Activated CD4-positive, CD25-positive, alpha-beta regulatory T cell treated with anti-CD3 and anti-CD28 coated beads, Interleukin-2, amount 50 U/mL, for 72 hours (primary cell): ENCODE data around the gene GRK2.
"Not testable (repeated sequence)": the region's sequence is repeated elsewhere in the genome, so short reads cannot be mapped to it uniquely, and the experiment has no call there.

ENCODE experiments used
- DNase-seq: peaks from one replicate; pipeline ENCODE4 v3.0.0; 2021

Gene GRK2

DNA sequence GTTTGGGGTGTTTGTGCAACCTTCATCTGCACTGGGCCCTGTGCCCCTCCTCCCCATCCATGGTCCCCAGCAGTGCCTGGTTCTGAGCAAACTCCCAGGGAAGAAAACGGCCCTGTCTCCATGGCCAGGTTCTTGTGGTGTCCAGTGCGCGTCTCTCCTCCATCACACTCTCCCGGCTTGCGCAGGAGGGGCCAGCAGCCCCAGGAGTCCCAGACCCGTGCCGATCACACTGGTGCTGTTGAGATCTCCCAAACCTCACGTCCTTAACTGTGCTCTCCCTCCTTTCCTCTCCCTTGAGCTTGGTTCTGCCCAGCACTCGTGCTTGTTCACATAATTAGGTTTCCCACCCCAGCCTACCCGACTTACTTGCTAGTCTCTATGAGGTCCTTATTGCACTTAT lies 10.9 kb upstream of the GRK2 start:
- no peak for DNase-seq

DNA sequence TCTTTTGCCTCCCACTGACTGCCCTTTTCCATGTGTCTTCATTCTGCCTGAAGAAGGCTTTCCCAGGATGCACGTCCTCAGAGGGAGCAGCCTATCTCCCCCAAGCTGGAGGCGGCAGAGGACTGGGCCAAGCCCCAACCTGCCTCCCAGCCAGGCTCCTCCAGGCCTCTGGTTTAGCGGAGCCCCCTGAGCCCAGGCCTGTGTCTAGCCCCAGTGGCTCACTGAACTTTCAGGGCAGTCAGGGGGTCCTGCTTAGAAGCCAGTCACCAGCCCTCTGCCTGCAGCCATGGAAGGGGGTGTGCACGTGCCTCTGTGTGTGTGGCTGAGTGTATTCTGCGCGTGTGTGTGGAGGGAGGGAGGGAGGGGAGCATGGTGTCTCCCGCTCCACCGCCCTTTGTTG lies 10.4 kb upstream of the GRK2 start:
- no peak for DNase-seq

DNA sequence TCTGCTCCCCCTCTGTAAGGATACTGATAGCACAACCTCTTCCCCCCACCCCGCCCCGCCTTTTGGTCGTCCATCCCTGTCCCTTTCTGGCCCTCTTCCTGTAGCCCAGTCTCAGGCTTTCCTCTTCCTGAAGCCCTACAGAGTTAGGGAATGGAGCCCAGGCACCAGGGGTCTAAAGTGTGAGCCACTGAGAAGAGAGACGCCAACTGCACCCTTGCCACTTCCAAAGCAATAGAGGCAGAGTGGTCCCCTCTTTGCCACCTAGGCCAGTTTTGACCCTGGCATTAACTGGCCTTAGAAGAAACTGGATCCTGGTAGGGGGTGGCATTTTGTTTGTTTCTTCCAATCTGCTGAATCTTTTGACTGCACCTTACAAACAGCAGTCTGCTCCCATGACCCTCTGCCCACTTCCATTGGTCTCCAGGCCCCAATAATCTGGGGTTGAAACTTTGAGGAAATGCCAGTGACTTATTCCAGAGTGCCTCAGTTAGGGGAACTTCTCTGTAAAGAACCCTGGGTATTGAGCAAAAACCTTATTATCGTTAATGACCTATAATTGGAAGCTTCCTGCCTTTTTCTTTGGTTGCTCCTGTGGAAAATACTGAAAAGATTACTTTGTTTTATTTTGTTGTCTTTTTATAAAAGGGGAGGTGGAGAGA lies 9.7 kb upstream of the GRK2 start:
- no peak for DNase-seq

DNA sequence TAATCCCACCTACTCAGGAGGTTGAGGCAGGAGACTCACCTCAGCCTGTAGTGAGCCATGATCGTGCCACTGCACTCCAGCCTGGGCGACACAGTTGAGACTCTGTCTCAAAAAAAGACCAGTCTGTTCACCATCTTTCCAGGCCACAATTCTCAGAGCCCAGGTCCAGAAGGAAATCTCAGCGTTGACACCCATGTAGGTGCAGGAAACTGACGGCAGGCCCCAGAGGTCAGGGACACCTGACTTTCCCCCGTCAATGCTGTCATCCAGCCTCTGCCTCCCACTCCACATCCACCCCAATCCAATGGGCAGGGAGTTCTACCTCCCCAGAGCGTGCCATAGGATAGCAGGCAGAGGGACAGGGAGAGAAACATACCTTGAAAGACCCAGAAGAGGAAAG lies 5.9 kb upstream of the GRK2 start:
- DNase-seq: no peak

DNA sequence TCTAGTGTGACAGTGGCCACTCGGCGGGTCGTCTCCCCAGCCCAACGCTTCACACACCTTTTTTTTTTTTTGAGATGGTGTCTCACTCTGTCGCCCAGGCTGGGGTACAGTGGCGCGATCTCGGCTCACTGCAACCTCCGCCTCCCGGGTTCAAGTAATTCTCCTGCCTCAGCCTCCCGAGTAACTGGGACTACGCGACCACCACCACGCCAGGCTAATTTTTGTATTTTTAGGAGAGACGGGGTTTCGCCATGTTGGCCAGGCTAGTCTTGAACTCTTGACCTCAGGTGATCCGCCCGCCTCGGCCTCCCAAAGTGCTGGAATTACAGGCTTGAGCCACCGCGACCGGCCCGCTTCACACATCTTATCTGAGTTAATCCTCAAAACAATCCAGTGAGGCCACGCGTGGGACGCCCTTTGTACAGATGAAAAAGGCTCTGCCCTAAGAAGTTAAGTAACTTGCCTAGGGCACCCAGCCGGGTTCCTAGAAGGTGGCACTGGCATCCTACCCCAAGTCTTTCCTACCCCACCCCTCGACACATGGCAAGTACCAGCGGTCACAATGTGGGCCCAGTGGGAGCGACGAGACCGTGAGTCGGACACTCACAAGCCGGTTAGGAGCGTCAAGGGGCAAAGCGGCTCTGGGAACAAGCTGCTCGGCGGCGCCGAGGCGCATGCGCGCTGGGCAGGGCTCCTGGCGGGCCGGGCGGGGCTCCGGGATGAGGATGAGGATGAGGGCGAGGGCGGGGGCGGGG lies 5.2 kb upstream of the GRK2 start:
- DNase-seq: not testable (repeated sequence)

DNA sequence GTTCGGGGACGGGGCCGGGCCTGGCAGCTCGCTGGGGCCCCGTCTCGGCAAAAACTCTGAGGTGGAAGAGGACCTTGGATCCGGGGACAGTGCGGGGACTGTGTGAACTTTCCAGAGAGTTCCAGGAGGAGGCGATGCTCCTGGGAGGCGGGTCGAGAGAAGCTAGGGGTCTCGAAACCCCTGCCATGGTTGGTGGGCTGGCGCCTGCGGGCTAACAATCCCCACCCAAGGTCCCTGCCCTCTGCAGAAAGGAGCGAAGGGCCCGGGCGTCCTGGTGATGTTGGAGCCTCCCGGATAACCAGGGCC lies 4.7 kb upstream of the GRK2 start:
- DNase-seq: no peak

DNA sequence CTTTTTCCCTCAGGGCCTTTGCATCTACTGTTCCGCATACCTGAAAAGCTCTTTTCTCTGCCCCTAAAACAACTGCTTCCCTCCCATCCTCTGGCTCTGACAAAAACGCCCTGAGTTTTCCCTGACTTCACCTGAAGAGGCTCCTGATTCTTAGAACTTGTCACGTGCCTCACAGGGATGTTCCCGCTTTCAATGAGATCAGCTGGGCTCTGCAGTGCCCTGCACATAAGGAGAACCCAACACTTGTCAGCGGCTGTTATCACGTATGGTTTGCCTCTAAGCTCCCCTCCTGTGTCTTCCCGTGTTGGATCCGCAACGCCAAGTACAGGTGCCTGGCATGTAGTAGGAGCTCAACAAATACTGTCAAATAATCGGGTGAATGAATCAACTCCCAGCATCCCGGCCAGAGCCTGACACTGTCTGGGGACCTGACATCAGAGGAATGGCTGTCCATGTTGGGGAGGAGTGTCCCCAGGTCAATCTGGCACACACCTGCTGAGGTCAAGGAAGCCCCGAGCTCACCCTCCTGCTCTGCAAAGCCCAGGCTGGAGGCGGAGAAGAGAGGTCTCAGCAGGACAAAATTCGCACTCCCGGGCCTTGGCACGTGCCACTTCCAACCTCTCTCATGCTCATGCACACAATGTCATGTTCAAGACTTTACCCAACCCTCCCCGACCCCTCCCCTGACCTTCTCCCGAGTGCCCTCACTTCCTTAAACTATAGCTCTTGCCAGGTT lies 4.2 kb upstream of the GRK2 start:
- DNase-seq: no peak

DNA sequence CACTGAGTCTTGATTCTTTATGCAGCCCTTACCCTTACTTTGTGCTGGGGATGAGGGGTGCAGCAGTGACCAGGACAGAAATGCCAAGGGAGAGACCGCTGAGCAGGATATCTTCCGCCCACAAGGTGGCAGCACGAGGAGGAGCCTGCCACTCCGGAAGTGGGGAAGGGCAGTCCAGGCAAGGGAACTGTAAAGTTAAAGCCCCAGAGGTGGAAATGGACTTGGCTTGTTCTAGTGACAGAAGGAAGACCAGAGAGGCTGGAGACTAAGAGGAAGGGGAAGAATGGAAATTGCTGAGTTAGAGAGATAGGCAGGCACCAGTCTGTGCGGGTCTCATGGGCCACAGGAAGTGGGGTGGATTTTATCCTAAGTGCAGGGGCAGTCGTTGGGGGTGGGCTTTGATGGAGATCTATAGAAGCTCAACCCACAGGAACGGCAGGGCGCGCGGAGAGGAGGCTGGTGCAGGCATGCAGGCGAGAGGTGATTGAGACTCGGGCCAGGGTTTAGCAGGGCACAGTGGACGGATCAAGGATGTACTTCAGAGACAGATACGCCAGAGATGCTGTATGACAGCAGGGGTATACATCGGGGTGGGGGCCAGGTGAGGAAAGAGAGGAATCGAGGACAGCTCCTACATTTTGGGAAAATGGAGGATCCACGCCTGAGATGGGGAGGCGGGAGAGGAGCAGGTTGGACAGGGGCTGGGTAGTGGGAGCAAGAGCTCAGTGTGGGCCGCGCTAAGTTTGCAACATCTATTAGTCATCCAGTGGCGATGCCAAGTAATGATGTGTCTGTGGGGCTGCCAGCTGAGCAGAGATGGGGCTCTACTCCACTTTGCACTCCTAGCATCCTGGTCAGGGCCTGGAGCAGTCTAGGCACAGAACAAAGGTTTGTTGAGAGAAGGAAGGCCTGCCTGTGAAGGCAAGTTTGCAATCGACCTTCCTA lies 3.3 kb upstream of the GRK2 start:
- peak; percentile 79 for DNase-seq

DNA sequence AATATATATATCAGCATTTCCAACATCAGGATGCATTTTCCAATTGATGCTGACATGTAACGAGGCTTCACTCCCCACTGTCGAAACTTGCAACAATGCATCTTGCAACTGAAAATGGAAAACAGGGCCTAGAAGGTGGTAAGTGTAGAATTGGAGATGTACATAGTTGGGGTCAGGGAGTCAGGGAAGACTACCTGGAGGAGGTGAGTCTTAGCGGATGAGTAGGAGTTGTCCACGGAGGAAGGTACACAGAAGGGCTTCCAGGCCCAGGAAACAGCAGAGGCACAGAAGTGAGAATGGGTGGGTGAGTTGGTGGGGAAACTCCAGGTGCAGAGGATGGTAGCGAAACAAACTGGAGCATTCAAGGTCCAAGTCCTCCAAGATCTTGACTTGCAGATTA lies 2.0 kb upstream of the GRK2 start:
- DNase-seq: no peak

DNA sequence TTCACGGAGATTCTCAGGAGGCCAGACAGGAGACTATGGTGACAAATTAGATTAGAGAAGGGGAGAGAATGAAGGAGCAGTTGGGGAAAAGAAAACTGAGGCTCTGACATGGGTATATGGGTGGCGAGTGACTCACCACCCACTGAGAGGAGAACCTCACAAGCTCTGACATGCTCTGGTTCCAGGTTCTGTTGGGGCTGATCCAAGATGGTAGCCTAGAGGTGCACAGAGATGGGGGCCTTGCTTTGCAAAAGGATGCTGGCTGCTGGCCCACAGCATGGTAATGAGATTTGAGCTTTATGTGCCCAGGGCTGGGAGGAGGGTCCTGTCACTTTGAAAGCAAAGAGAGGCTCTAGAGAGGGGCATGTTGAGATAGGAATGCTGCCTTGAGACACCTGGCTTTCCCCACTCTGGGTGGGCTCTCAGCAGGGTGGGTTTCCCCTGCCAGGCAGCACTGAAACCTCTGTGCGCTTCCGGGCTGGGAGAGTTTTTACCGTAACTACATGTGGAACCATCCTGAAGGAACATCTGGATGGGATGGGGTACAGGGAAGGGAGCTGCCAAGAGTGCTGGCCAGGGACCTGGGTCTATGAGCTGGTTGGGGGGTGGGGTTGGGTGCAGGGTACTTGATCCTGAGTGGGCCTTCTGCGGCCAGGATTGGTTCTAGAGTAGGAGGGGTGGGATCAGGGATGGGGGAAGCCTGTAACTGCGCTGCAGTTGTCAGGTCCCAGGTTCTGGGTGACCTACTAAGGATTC lies 1.2 kb upstream of the GRK2 start:
- no peak for DNase-seq

DNA sequence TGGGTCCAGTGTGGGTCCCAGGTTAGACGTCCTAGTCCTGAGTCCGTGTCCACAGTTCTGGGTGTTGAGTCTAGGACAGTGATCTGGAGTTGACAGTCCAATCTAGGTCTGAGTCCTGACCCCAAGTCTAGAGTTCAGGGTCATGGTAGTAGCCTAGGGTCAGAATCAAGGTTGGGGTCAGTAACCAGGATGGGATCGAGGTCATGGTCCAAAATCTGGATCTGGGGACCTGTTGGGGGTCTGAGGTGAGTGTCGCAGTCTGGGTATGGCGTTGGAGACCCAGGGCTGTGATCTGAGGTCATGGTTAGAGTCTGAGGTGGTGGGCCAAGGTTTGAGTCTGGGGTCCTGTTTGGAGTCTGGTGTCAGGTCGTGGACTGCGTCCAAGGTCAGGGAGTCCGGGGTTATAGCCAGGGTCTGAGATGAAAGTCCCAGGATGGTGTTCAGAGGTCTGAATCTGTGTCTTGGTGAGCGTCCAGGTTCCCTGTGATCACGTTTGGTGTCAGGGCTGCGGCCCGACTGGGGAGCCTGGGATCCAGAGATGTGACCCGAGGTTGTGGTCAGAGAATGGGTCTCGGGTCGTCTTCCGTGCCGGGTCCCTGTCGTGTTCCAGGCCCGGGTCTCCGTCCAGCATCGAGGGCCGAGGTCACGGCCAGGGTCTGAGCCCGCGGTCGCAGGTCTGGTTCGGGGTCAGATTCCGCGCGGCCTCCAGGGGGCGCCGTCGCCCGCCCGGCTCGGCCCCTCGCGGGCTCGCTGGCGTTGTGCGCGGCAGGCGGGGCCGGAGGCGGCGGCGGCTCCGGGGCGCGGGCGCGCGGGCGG lies 432 bp upstream of the GRK2 start:
- peak; percentile 86 for DNase-seq

DNA sequence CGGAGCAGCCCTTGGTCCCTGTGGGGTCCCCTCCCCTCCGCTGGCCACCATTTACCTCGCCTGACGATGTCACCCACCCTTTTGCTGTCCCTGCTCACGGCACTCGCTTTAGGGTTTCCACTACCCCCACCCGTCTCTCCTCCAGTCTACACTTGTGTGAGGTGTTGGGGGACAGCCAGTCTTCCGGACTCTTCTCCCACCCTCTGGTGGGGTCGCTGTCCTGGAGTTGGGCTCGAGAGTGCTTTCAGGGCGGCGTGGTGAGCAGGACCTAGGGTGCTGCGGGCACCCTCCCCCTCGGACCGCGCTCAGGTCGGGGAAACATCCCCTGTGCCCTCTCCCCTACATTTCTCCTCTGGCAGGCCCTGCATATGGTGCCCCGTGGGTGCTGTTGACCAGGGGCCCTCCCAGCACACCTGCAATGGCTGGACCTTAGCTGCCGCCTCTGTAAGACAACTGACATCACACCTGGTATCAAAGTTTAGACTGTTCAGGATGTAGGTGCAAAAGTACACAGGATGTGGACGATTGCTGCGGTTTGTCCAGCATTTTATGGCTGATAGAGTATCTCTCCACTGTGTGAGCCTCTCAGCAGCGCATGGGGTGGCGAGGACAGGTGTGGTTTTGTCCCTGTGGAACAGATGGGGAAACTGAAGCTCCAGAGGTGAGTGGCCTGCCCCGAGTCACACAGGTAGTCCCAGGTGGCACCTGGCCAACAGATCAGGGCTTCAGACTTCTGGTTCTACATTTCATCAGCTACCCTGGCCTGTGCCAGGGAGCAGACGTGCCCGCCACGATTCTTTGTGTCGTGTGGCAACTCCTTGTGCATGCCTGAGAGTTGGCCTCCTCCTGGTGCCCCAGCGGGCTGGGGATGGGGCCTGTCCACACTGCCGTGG lies 1.2 kb downstream of the GRK2 start:
- DNase-seq: no peak

DNA sequence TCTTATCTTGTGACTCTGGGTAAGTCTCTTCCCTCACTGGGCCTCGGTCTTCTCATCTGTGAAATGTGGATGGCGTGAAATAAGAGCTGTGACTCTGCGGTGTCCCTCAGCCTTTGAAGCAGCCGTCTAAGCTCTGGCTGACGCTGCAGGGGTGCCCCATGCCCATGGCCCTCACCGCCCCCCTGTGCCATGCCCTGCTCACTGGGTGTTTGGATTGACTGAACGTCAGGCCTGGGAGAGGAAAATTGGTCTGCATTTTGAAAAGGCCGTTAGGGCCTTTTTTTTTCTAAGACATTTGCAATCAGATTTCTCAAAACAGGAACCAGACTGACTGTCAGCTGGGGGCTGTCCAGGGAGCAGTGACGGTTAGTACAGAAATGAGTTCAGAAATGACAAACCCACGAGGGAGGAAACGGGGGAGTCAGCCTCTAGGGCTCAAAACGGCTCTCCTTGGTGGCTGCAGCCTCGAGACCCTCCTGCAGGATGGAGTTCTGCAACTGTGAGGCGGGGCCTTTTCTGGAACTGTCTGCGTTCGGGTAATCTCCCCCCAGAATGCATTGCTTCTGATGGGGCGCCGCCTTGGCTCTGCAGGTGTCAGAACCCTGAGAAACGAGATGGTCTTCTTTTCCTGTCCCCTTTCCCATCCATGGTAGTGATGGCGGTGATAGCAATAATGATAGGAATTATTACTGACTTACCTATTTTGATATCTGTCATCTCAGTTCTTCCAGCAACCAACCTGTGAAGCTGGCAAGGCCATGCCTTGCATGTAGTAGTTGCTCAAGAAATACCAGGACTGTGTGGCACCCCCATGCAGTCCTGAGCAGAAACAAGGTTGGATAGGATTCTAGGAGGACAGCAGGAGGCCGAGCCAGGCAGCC lies 2.0 kb downstream of the GRK2 start:
- DNase-seq: no peak

DNA sequence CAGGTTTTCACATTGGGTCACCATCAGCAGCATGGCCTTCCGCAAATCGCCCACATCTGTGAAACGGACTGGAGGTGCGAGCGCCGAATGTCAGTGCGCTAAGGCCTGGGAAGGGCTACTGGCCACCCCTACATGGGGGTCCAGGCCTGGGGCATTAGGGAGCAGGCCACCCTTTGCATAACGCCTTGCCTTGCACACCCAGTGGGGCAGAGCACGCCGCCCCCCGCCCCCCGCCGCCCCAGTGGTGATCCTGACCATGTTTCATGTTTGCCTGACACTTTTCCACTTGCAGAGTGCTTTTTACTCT lies 2.6 kb downstream of the GRK2 start:
- no peak for DNase-seq

DNA sequence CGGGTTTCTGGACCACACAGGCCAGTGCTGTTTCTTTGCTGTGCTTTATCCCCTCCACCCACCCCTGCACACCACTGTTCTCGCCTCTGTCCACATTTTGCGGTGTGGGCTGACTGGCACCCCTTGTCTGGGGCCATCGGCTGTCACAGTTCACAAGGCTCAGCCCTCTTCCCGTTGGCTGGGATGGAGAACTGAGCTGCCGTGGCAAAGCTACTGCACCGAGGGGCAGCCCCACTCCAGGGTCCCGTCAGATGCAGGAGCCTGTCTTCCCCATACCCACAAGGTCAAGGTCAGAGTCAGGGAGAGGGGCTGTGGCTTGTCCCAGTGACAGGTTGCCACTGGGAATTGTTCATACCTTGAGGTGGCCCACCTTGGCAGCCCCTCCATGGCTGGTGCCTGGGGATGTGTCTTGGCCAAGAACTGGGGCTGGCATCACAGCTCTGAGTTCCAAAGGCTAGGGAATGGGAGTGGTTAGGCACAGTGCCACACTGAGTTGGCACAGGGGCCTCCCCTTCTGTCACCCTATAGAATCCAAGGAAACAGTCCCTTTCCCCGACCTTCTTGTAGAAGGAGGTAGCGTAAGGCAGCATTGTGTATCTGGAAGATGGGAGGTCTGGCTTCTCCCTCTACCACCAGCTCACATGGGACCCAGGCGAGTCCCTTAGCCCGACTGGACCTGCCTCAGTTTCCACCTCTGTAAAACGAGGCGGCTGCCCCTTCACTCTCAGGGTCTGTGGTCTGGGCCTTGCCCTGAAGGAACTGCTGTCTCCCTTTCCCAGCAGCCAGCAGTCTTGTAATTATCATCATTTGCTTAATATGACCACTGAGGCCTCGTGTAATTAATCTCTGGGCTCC lies 3.4 kb downstream of the GRK2 start:
- no peak for DNase-seq

DNA sequence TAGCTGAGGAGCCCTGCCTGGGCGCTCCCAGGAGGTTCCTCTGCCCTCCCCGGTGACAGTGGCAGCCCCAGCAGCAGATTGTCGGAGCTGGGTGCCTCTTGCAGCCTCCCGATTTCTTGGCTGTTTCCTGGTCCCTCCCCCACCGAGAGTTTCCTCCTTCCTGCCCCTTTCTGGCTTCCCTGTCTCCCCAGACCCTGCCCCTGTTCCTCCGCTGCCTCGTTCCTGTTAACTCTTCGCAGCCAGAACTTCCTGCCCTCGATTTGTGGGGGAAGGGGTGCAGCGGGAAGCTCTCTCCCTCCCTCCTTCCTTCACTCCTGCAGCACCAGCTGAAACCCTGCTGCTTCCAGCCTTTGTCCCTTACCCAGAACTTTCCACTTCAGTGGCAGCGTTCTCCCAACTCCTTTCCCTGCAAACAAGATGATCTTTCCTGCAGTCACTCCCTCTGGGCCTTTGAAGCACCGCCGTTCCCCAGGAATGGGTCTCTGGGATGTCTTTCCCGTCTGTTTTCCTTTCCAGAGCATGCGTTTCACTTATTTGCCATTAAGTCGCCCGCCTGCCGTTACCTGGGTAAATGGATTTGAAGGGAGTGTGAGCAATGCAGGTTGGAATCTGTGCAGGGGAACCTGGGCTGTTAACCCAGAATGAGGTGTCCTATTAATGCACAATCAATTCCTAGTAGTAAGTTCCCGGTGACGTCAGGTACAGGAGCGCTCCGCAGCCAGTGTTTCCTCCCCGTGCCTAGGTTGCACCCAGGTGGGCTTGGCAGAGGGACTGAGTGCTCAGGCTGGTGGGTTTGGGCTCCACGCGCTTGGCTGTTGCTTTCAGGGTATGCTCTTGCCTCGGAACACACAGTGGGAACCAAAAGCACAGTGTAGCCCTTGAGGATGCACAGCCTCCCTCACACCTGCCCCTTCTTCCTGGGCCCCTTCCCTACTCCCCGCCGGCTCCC lies 4.3 kb downstream of the GRK2 start:
- no peak for DNase-seq

DNA sequence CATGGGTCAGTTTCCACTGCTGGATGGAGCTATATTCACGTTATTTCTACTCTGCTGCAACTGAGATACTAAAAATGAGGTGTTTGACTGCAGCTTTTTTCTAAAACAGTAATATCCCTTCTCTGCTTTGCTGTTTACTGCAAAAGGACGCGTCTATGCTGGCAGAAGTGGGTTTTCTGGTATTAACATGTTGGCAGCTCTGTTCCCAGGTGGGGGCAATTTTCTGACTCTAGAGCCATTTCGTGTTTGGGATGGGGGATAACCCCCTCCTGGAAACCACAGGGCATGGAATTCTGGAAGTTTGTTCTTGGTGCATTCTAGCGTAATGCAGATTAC lies 4.9 kb downstream of the GRK2 start:
- DNase-seq: no peak
